Stomach (tissue), 9 donors: ENCODE results near the gene NT5DC3. TPM values are rescaled to one million over a fixed set of nuclear protein-coding genes. Genes with fewer than 3 reads are reported as not detected.
A peak's percentile ranks its signal among the peaks of the same experiment; 100 is the strongest.

Source experiments
- DNase-seq, 2 donors: peaks; one replicate each; pipeline versions ENCODE4 v3.0.0 to v3.0.0-alpha.2; 2013 to 2019
- H3K27ac ChIP-seq, 5 donors: fragments of 200-600 bp in 4 of 5; sonication (generic) in 4 of 5; one replicate each; pipeline ENCODE4 v1.5.1; 2013 to 2019; ENCODE audit warnings: mild to moderate bottlenecking in 1 of 5, moderate library complexity in 1 of 5
- H3K27me3 ChIP-seq, 3 donors: fragments of 200-600 bp; sonication (generic); one replicate each; pipeline ENCODE4 v1.5.1; 2017 to 2019; ENCODE audit warnings: mixed run types in 1 of 3
- H3K36me3 ChIP-seq, 4 donors: fragments of 200-600 bp; sonication (generic); 1 replicate in 3 of 4; 2 replicates in 1 of 4; pipeline ENCODE4 v1.5.1; 2016 to 2019
- H3K4me1 ChIP-seq, 4 donors: fragments of 200-600 bp; sonication (generic); one replicate each; pipeline ENCODE4 v1.5.1; 2016 to 2019
- H3K4me3 ChIP-seq, 4 donors: fragments of 200-600 bp; sonication (generic) in 3 of 4; one replicate each; pipeline ENCODE4 v1.5.1; 2016 to 2019; ENCODE audit warnings: mild to moderate bottlenecking in 1 of 4
- H3K9me3 ChIP-seq, 4 donors: fragments of 200-600 bp; sonication (generic); one replicate each; pipeline ENCODE4 v1.5.1; 2016 to 2019
- EP300 ChIP-seq: sonication (generic); formaldehyde crosslinking; IDR thresholded peaks from one replicate; pipeline ENCODE4 v1.6.1; 2017; ENCODE audit warnings: antibody characterized with exemption
- POLR2A ChIP-seq, 4 donors: fragments of 450-650 bp; IDR thresholded peaks; one replicate each; pipeline ENCODE4 v1.6.1; 2016; ENCODE audit warnings: antibody characterized with exemption in 4 of 4, control low read depth in 2 of 4, mild to moderate bottlenecking in 1 of 4, moderate library complexity in 1 of 4
- POLR2AphosphoS5 ChIP-seq, 3 donors: sonication (generic); formaldehyde crosslinking; IDR thresholded peaks; one replicate each; pipeline ENCODE4 v1.6.1; 2016; ENCODE audit warnings: antibody characterized with exemption in 3 of 3
- WGBS, 5 donors: extraction: QIAGEN DNeasy Blood & Tissue Kit in 3 of 5; methylation state at CpG; one replicate each; pipeline versions ENCODE4 v1.1.5 to v1.1.7; 2013 to 2018; 5-methylcytosine and 5-hydroxymethylcytosine counted together
- intact Hi-C: fragments of 100-400 bp; cut with DNase I; formaldehyde crosslinking; loops from one replicate; pipeline ENCODE4 v1.15.1; 2023; ENCODE audit warnings: low total_unique reads
- polyA plus RNA-seq, 3 donors: library from polyadenylated mRNA; stranded (reverse); fragments of 200-250 nt; gene quantifications; one replicate each; pipeline ENCODE4 v1.2.3, GENCODE V29; 2013
- total RNA-seq, 5 donors: library from RNA; depleted of rRNA; stranded (reverse); fragments of >200 nt; gene quantifications; one replicate each; pipeline versions ENCODE4 v1.1.0 to v1.2.3, GENCODE V29; 2014 to 2016
- TF ChIP-seq, protein P1 (sequence below), 7 experiments: fragments of 450-650 bp in 4 of 7; fragments of 200-600 bp in 3 of 7; sonication (generic) in 3 of 7; IDR thresholded peaks; one replicate each; pipeline ENCODE4 v1.5.1; 2016 to 2019; ENCODE audit warnings: antibody characterized with exemption in 7 of 7, control low read depth in 2 of 7, mild to moderate bottlenecking in 1 of 7
- donor health status: healthy with polysubstance abuse.
- donor health status: Bipolar disorder and iron deficiency.
- donor health status: healthy.

Gene NT5DC3
- total and polyA plus RNA-seq, 8 donors: 0.76 to 42.9 (median 8.7) TPM

DNA sequence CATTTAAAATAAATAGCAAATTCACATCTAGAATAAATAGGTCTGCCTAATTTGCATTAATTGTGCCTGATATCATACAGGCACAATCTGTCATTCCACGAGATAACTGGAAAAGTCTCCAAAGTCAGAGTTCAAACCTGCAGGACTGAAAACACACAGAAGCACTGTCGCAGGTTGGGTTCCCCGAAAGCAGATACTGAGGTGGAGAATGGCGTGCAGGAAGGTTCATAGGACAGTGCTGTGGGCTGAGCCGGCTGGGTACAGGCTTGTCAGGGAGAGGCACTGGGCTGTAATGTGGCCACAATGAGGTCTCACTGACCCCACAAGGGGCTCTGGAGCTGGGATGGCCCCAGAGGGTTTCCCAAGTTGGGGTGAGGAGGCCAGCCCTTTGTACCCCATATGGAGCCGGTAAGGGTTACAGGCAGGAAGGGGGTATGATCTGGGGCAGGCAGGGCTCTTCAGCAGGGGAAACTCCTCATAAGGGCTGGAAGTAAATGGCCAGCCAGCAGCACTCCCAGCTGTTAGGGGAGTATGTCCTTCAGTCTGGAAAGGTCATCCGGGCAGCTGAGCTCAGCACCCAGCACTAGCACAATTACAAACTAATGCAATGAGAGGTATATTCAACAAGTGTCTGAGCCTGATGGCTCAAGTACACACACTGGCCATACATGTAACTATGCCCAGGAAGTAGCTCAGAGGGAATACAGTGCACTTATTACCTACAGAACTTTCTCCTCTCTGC lies 68.5 kb downstream of the NT5DC3 start:
- Histone ChIP-seq H3K4me1 (peaks cover 10 to 32% (median 17%) of the 10 kb centered on the region in 4 donors), H3K27ac (no peak overlapping the region), H3K4me3 (no peak overlapping the region), H3K36me3 (peaks cover 2 to 41% (median 24%) of the 10 kb centered on the region in 4 donors), H3K9me3 (no peaks in the 10 kb centered on the region), H3K27me3 (no peaks in the 10 kb centered on the region)
- TF ChIP-seq, protein P1, sequence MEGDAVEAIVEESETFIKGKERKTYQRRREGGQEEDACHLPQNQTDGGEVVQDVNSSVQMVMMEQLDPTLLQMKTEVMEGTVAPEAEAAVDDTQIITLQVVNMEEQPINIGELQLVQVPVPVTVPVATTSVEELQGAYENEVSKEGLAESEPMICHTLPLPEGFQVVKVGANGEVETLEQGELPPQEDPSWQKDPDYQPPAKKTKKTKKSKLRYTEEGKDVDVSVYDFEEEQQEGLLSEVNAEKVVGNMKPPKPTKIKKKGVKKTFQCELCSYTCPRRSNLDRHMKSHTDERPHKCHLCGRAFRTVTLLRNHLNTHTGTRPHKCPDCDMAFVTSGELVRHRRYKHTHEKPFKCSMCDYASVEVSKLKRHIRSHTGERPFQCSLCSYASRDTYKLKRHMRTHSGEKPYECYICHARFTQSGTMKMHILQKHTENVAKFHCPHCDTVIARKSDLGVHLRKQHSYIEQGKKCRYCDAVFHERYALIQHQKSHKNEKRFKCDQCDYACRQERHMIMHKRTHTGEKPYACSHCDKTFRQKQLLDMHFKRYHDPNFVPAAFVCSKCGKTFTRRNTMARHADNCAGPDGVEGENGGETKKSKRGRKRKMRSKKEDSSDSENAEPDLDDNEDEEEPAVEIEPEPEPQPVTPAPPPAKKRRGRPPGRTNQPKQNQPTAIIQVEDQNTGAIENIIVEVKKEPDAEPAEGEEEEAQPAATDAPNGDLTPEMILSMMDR (IDR thresholded peaks at IDR 0.05): no peak
- no peak for TF ChIP-seq POLR2A (IDR thresholded peaks at IDR 0.05)
- TF ChIP-seq POLR2AphosphoS5 (IDR thresholded peaks at IDR 0.05): no peak
- TF ChIP-seq EP300: no peak
- intact Hi-C loops: loop anchor here (10.0 kb wide), 1 partner anchor 92 kb away; no protein-coding TSS in a partner anchor
- whole genome bisulfite sequencing, 5 donors: 65 to 79% (median 68%) methylated on average over 7 of the region's 7 CpGs
- DNase-seq: peak in 1 of 2 donors; percentile 16

DNA sequence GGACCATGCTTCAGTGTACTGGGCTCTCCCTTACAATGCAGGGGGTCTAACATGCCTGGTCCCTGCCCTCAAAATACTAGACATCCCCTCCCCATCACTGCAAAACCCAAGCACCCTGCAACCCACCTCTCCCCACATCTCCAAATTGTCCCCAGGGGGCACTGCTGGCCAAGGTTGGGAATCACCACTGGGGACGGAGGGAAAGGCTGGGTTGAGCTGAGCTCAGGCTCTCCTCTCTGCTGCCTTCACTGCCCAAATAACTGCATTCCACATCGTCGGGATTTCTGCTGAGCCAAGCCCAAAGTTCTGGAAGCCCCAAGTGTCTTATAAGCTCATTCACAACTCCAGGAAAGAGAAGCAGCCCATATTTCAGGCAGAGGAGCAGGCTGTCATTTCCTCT lies 69.6 kb downstream of the NT5DC3 start:
- 32 to 47% (median 45%) methylated on average over 3 of the region's 3 CpGs for WGBS, 5 donors
- H3K9me3 ChIP-seq: no peaks in the 10 kb centered on the region
- no peak overlapping the region for H3K27ac ChIP-seq
- TF ChIP-seq, protein P1 (IDR thresholded peaks at IDR 0.05): peak in 4 of 7 experiments; percentile 26 to 53 (median 36)
- TF ChIP-seq POLR2AphosphoS5 (IDR thresholded peaks at IDR 0.05): no peak
- peaks cover 10 to 32% (median 17%) of the 10 kb centered on the region in 4 donors for H3K4me1 ChIP-seq
- H3K4me3 ChIP-seq: no peak overlapping the region
- H3K36me3 ChIP-seq: peaks cover 0 to 36% (median 18%) of the 10 kb centered on the region in 4 donors
- H3K27me3 ChIP-seq: no peaks in the 10 kb centered on the region
- intact Hi-C loops: loop anchor here (10.0 kb wide), 1 partner anchor 93 kb away; no protein-coding TSS in a partner anchor
- DNase-seq: peak; percentile 48 to 66

DNA sequence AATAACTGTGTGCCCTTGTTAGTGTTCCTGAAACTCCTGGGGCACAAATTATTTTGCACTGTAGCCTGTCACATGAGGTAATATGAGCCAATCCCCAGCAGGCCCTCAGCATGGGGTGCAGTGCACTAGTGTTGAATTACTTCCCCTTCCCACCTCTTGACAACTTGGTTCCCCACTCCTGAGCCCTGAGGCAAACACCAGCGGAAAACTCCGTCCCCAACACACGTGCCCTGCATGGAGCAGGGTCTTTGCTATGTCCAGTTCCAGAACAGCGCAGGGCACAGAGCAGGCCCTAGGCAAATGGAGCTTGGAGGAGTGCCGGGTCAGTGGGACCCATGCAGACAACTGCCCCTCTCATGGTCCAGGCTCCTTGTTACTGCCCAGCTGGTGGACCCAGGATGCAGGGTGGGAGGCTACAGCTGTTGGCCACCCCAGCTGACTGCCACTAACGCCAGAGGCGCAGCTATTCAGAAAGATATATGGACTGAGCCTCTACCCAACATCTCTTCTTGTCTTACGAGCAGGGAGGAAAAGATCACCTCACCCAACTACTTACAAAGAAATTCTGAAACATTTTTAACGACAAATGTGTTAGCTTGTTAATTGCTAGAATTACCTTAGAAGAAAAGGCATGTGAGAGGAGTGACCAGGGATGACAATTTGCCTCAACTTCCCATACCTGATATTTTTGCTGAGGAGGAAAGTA lies 71.6 kb downstream of the NT5DC3 start:
- no peaks in the 10 kb centered on the region for H3K9me3 ChIP-seq

DNA sequence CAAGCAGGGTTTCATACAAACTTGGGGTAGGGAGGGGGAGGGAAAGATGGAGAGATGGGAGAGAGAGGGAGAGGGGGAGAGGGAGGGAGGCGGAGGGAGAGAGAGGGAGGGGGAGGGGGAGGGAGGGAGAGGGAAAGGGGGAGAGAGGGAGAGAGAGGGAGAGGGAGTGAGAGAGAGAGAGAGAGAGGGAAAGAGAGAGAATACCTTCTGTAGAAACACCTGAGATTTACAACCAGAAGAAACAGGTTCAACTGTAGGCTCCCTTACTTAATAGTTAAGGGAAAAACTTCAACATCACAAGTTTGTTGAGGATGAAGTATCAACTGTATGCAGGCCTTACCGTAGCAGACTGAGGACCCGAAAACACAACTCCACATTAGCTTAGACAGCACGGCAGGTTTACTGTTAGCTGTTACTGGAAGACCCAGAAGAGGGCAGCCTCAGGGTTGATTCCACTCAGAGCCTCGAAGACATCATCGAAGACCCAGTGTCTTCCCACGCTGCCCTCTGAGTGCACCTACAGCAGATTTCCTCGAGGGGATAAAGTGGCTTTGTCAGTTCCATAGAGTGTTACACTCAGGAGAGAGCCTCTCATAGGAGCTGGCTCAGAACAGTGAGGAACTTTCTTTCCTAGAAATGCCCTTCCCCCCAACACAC lies 72.4 kb downstream of the NT5DC3 start:
- no peak for DNase-seq
- WGBS, 5 donors: 78 to 90% (median 84%) methylated on average over 7 of the region's 8 CpGs
- TF ChIP-seq POLR2A (IDR thresholded peaks at IDR 0.05) (no peak), POLR2AphosphoS5 (IDR thresholded peaks at IDR 0.05) (no peak), EP300 (no peak)
- TF ChIP-seq, protein P1 (IDR thresholded peaks at IDR 0.05): no peak
- Histone ChIP-seq H3K36me3 (peaks cover 0 to 57% (median 27%) of the 10 kb centered on the region in 4 donors), H3K4me1 (peaks cover 10 to 23% (median 13%) of the 10 kb centered on the region in 4 donors), H3K27me3 (no peaks in the 10 kb centered on the region), H3K27ac (no peak overlapping the region), H3K4me3 (no peak overlapping the region), H3K9me3 (no peaks in the 10 kb centered on the region)
- intact Hi-C loops: no loop called here

More for the DNA sequence above, 71.6 kb downstream of the NT5DC3 start:
- H3K4me1 ChIP-seq: peaks cover 10 to 31% (median 17%) of the 10 kb centered on the region in 4 donors
- TF ChIP-seq EP300: no peak
- TF ChIP-seq POLR2A (IDR thresholded peaks at IDR 0.05): no peak
- H3K4me3 ChIP-seq: no peak overlapping the region
- intact Hi-C loops: no loop called here
- WGBS, 5 donors: 93 to 98% (median 95%) methylated on average over 7 to 9 of the region's 9 CpGs
- no peak for DNase-seq
- H3K27me3 ChIP-seq: no peaks in the 10 kb centered on the region
- H3K27ac ChIP-seq: no peak overlapping the region
- H3K36me3 ChIP-seq: peaks cover 0 to 49% (median 23%) of the 10 kb centered on the region in 4 donors
